GM23338 (cell line): ENCODE results near the gene KLRK1. TPM values are rescaled to one million over a fixed set of nuclear protein-coding genes. Genes with fewer than 3 reads are reported as not detected.

Source experiments
- ATAC-seq: fragments of 200-7000 bp; cut with Tn5 transposase; 3 replicates; pipeline ENCODE4 v1.9.1; 2020
- DNase-seq: peaks from one replicate; pipeline ENCODE4 v3.0.0-alpha.2; 2015; ENCODE audit warnings: low spot score
- H2AFZ ChIP-seq: fragments of 200-600 bp; sonication (generic); 2 replicates; pipeline ENCODE4 v1.8.0; 2016; ENCODE audit warnings: antibody characterized with exemption, mild to moderate bottlenecking, moderate library complexity
- H3F3A ChIP-seq: fragments of 200-600 bp; sonication (generic); replicated peaks from 2 replicates; pipeline ENCODE4 v1.8.0; 2017; ENCODE audit warnings: antibody characterized with exemption, mixed run types, low read depth
- H3K27ac ChIP-seq: fragments of 200-600 bp; sonication (generic); 2 replicates; pipeline ENCODE4 v1.6.1; 2016; ENCODE audit warnings: low read depth
- H3K27me3 ChIP-seq: fragments of 200-600 bp; sonication (generic); 2 replicates; pipeline ENCODE4 v1.8.0; 2016; ENCODE audit warnings: mild to moderate bottlenecking, mixed run types, moderate library complexity; ENCODE audit not compliant: insufficient read depth
- H3K36me3 ChIP-seq: fragments of 200-600 bp; sonication (generic); 2 replicates; pipeline ENCODE4 v1.8.0; 2016; ENCODE audit warnings: mild to moderate bottlenecking; ENCODE audit not compliant: insufficient read depth
- H3K4me1 ChIP-seq: fragments of 200-600 bp; sonication (generic); 2 replicates; pipeline ENCODE4 v1.8.0; 2016; ENCODE audit warnings: mild to moderate bottlenecking, moderate library complexity; ENCODE audit not compliant: insufficient read depth
- H3K4me2 ChIP-seq: fragments of 200-600 bp; sonication (generic); 2 replicates; pipeline ENCODE4 v1.7.1; 2017; ENCODE audit warnings: mixed run types
- H3K4me3 ChIP-seq: fragments of 200-600 bp; sonication (generic); 2 replicates; pipeline ENCODE4 v1.6.1; 2016; ENCODE audit warnings: mixed run types
- H3K79me2 ChIP-seq: fragments of 200-600 bp; sonication (generic); replicated peaks from 2 replicates; pipeline ENCODE4 v1.8.0; 2017; ENCODE audit warnings: mild to moderate bottlenecking; ENCODE audit not compliant: insufficient read depth
- H3K9me2 ChIP-seq: fragments of 200-600 bp; sonication (generic); 2 replicates; pipeline ENCODE4 v1.8.0; 2017; ENCODE audit not compliant: insufficient read depth
- H4K20me1 ChIP-seq: fragments of 200-600 bp; sonication (generic); replicated peaks from 2 replicates; pipeline ENCODE4 v1.8.0; 2017; ENCODE audit warnings: mild to moderate bottlenecking; ENCODE audit not compliant: insufficient read depth
- H3K27ac Mint-ChIP-seq: 2 replicates; pipeline ENCODE4 v1.8.0; 2020; ENCODE audit warnings: inconsistent platforms, mild to moderate bottlenecking, moderate library complexity, mixed read lengths
- H3K27me3 Mint-ChIP-seq: 3 replicates; pipeline ENCODE4 v1.8.0; 2022; ENCODE audit warnings: low read depth, mild to moderate bottlenecking, moderate library complexity, mixed read lengths, inconsistent platforms; ENCODE audit not compliant: insufficient read depth, poor library complexity
- H3K36me3 Mint-ChIP-seq: 3 replicates; pipeline ENCODE4 v1.8.0; 2021; ENCODE audit warnings: low read depth, mild to moderate bottlenecking, inconsistent platforms, moderate library complexity, mixed read lengths
- H3K4me1 Mint-ChIP-seq: 3 replicates; pipeline ENCODE4 v1.8.0; 2020; ENCODE audit warnings: mild to moderate bottlenecking, inconsistent platforms, mixed read lengths
- H3K4me3 Mint-ChIP-seq: 3 replicates; pipeline ENCODE4 v1.8.0; 2021; ENCODE audit warnings: moderate library complexity, mild to moderate bottlenecking, inconsistent platforms, mixed read lengths
- H3K9me3 Mint-ChIP-seq: 3 replicates; pipeline ENCODE4 v1.8.0; 2020; ENCODE audit warnings: moderate library complexity, mild to moderate bottlenecking, inconsistent platforms, mixed read lengths
- CREB1 ChIP-seq: fragments of 250-450 bp; sonication (Bioruptor Pico); IDR thresholded peaks from 2 replicates; pipeline ENCODE4 v1.5.0; 2020; ENCODE audit warnings: low read depth, mild to moderate bottlenecking, moderate library complexity
- EZH2 ChIP-seq: fragments of 200-600 bp; sonication (generic); IDR thresholded peaks from one replicate; pipeline ENCODE4 v1.8.0; 2017; ENCODE audit warnings: antibody characterized with exemption, mild to moderate bottlenecking, low read depth; ENCODE audit not compliant: unreplicated experiment
- EZH2phosphoT487 ChIP-seq: fragments of 200-600 bp; sonication (generic); IDR thresholded peaks from one replicate; pipeline ENCODE4 v1.8.1; 2018; ENCODE audit warnings: antibody characterized with exemption; ENCODE audit not compliant: unreplicated experiment
- JUNB ChIP-seq: IDR thresholded peaks from one replicate; pipeline ENCODE4 v1.6.1; 2016; ENCODE audit warnings: antibody characterized with exemption; ENCODE audit not compliant: unreplicated experiment
- NANOG ChIP-seq: IDR thresholded peaks from 2 replicates; pipeline ENCODE4 v1.6.1; 2016; ENCODE audit warnings: antibody characterized with exemption, borderline replicate concordance
- POLR2AphosphoS5 ChIP-seq: IDR thresholded peaks from 2 replicates; pipeline ENCODE4 v1.6.1; 2016; ENCODE audit warnings: antibody characterized with exemption, low read depth
- ZNF114 ChIP-seq: fragments of 250-450 bp; sonication (Bioruptor Pico); IDR thresholded peaks from 2 replicates; pipeline ENCODE4 v1.5.0; 2020; ENCODE audit warnings: mild to moderate bottlenecking, moderate library complexity
- ZNF331 ChIP-seq: fragments of 250-450 bp; sonication (Bioruptor Pico); IDR thresholded peaks from 2 replicates; pipeline ENCODE4 v1.5.0; 2020; ENCODE audit warnings: low read depth, mild to moderate bottlenecking, moderate library complexity
- polyA plus RNA-seq: library from polyadenylated mRNA; unstranded; fragments of >200 nt; fragmentation: Nextera tagmentation; extraction: Ambion mirVana; gene quantifications from 2 replicates; pipeline ENCODE4 v1.2.1, GENCODE V29; 2016
- total RNA-seq: library from RNA; depleted of rRNA; stranded (reverse); fragments of >200 nt; shearing (Covaris generic); gene quantifications from 2 replicates; pipeline ENCODE4 v1.2.3, GENCODE V29; 2014
- TF ChIP-seq, protein P1 (sequence below): fragments of 250-450 bp; sonication (Bioruptor Pico); IDR thresholded peaks from 2 replicates; pipeline ENCODE4 v1.5.0; 2020; ENCODE audit warnings: mild to moderate bottlenecking, moderate library complexity
- TF ChIP-seq, protein P2 (sequence below): IDR thresholded peaks from 2 replicates; pipeline ENCODE4 v1.6.1; 2016; ENCODE audit warnings: antibody characterized with exemption
- TF ChIP-seq, protein P3 (sequence below): IDR thresholded peaks from one replicate; pipeline ENCODE4 v1.6.1; 2018; ENCODE audit warnings: antibody characterized with exemption; ENCODE audit not compliant: unreplicated experiment

The KLRK1 gene
- total and polyA plus RNA-seq, 2 experiments from 2014 or later = not detected

DNA sequence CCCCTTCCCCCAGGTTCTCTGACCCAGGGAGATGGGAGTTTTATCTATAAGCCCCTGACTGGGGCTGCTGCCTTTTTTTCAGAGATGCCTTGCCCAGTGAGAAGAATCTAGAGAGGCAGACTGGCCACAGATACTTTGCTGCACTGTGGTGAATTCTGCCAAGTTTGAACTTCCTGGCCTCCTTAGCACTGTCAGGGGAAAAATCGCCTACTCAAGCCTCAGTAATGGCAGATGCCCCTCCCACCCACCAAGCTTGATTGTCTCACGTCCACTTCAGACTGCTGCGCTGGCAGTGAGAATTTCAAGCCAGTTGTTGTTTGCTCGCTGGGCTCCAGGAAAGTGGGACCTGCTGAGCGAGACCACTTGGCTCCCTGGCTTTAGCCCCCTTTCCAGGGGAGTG is 31.7 kb downstream of the KLRK1 start:
- H2AFZ ChIP-seq = 0 out of 2 replicates have a peak overlapping the region, but pooled peaks have one; percentile 9
- H3K36me3 ChIP-seq = no peaks in the 10 kb centered on the region

DNA sequence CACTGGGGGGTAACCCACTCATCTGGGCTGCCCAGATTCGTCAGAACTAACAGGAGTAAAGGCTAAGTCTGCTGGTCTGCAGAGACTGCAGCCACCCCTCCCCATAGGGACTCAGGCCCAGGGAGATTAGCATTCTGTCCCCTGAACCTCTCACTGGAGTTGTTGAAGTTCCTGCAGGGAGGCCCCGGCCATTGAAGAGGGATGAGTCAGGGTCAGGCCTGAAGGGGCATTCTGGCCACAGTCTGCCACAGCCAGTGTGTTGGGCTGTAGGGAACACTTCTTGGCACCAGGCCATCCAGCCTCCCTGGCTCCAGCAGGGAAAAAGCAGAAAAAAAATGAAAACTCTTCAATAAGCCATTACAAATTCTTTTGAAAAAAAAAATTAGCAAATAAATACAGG is 35.3 kb downstream of the KLRK1 start:
- Mint-ChIP-seq H3K27me3 (peaks cover 2% of the 10 kb centered on the region), H3K4me1 (peaks cover 10% of the 10 kb centered on the region), H3K36me3 (peaks cover 28% of the 10 kb centered on the region), H3K9me3 (peaks cover 32% of the 10 kb centered on the region), H3K27ac (no peak overlapping the region), H3K4me3 (no peak overlapping the region)
- ATAC-seq = peak; percentile 38
- Histone ChIP-seq H3K4me3 (no peak overlapping the region), H2AFZ (peak overlapping the region; percentile 80), H3F3A (no peaks in the 10 kb centered on the region), H3K27me3 (no peaks in the 10 kb centered on the region), H3K79me2 (no peaks in the 10 kb centered on the region), H3K9me2 (no peaks in the 10 kb centered on the region), H4K20me1 (no peaks in the 10 kb centered on the region), H3K4me2 (no peak overlapping the region), H3K27ac (no peak overlapping the region), H3K4me1 (peaks cover 2% of the 10 kb centered on the region; the same call in 1 of the 2 replicates), H3K36me3 (no peaks in the 10 kb centered on the region)
- DNase-seq = no peak
- TF ChIP-seq ZNF114 = no peak
- TF ChIP-seq, protein P1, sequence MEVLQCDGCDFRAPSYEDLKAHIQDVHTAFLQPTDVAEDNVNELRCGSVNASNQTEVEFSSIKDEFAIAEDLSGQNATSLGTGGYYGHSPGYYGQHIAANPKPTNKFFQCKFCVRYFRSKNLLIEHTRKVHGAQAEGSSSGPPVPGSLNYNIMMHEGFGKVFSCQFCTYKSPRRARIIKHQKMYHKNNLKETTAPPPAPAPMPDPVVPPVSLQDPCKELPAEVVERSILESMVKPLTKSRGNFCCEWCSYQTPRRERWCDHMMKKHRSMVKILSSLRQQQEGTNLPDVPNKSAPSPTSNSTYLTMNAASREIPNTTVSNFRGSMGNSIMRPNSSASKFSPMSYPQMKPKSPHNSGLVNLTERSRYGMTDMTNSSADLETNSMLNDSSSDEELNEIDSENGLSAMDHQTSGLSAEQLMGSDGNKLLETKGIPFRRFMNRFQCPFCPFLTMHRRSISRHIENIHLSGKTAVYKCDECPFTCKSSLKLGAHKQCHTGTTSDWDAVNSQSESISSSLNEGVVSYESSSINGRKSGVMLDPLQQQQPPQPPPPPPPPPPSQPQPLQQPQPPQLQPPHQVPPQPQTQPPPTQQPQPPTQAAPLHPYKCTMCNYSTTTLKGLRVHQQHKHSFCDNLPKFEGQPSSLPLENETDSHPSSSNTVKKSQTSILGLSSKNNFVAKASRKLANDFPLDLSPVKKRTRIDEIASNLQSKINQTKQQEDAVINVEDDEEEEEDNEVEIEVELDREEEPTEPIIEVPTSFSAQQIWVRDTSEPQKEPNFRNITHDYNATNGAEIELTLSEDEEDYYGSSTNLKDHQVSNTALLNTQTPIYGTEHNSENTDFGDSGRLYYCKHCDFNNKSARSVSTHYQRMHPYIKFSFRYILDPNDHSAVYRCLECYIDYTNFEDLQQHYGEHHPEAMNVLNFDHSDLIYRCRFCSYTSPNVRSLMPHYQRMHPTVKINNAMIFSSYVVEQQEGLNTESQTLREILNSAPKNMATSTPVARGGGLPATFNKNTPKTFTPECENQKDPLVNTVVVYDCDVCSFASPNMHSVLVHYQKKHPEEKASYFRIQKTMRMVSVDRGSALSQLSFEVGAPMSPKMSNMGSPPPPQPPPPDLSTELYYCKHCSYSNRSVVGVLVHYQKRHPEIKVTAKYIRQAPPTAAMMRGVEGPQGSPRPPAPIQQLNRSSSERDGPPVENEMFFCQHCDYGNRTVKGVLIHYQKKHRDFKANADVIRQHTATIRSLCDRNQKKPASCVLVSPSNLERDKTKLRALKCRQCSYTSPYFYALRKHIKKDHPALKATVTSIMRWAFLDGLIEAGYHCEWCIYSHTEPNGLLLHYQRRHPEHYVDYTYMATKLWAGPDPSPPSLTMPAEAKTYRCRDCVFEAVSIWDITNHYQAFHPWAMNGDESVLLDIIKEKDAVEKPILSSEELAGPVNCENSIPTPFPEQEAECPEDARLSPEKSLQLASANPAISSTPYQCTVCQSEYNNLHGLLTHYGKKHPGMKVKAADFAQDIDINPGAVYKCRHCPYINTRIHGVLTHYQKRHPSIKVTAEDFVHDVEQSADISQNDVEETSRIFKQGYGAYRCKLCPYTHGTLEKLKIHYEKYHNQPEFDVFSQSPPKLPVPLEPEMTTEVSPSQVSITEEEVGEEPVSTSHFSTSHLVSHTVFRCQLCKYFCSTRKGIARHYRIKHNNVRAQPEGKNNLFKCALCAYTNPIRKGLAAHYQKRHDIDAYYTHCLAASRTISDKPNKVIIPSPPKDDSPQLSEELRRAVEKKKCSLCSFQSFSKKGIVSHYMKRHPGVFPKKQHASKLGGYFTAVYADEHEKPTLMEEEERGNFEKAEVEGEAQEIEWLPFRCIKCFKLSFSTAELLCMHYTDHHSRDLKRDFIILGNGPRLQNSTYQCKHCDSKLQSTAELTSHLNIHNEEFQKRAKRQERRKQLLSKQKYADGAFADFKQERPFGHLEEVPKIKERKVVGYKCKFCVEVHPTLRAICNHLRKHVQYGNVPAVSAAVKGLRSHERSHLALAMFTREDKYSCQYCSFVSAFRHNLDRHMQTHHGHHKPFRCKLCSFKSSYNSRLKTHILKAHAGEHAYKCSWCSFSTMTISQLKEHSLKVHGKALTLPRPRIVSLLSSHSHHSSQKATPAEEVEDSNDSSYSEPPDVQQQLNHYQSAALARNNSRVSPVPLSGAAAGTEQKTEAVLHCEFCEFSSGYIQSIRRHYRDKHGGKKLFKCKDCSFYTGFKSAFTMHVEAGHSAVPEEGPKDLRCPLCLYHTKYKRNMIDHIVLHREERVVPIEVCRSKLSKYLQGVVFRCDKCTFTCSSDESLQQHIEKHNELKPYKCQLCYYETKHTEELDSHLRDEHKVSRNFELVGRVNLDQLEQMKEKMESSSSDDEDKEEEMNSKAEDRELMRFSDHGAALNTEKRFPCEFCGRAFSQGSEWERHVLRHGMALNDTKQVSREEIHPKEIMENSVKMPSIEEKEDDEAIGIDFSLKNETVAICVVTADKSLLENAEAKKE = no peak
- no peak for TF ChIP-seq POLR2AphosphoS5

More for the DNA sequence above, 31.7 kb downstream of the KLRK1 start:
- Histone ChIP-seq H4K20me1 (no peaks in the 10 kb centered on the region), H3K4me3 (no peak overlapping the region), H3K27ac (no peak overlapping the region), H3K4me1 (peaks cover 25% of the 10 kb centered on the region), H3K27me3 (no peaks in the 10 kb centered on the region), H3K79me2 (no peaks in the 10 kb centered on the region), H3F3A (no peaks in the 10 kb centered on the region), H3K9me2 (no peaks in the 10 kb centered on the region), H3K4me2 (no peak overlapping the region)
- Mint-ChIP-seq H3K4me1 (peaks cover 30% of the 10 kb centered on the region), H3K36me3 (peaks cover 29% of the 10 kb centered on the region; the same call in 2 of the 3 replicates), H3K27ac (no peak overlapping the region), H3K9me3 (peaks cover 21% of the 10 kb centered on the region), H3K4me3 (no peak overlapping the region), H3K27me3 (peaks cover 7% of the 10 kb centered on the region)
- no peak for TF ChIP-seq JUNB
- no peak for TF ChIP-seq NANOG
- TF ChIP-seq CREB1 (CRISPR knock-in tag) = no peak
- TF ChIP-seq EZH2 = no peak
- TF ChIP-seq, protein P2, sequence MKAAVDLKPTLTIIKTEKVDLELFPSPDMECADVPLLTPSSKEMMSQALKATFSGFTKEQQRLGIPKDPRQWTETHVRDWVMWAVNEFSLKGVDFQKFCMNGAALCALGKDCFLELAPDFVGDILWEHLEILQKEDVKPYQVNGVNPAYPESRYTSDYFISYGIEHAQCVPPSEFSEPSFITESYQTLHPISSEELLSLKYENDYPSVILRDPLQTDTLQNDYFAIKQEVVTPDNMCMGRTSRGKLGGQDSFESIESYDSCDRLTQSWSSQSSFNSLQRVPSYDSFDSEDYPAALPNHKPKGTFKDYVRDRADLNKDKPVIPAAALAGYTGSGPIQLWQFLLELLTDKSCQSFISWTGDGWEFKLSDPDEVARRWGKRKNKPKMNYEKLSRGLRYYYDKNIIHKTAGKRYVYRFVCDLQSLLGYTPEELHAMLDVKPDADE = no peak
- TF ChIP-seq EZH2phosphoT487 = no peak
- TF ChIP-seq, protein P3, sequence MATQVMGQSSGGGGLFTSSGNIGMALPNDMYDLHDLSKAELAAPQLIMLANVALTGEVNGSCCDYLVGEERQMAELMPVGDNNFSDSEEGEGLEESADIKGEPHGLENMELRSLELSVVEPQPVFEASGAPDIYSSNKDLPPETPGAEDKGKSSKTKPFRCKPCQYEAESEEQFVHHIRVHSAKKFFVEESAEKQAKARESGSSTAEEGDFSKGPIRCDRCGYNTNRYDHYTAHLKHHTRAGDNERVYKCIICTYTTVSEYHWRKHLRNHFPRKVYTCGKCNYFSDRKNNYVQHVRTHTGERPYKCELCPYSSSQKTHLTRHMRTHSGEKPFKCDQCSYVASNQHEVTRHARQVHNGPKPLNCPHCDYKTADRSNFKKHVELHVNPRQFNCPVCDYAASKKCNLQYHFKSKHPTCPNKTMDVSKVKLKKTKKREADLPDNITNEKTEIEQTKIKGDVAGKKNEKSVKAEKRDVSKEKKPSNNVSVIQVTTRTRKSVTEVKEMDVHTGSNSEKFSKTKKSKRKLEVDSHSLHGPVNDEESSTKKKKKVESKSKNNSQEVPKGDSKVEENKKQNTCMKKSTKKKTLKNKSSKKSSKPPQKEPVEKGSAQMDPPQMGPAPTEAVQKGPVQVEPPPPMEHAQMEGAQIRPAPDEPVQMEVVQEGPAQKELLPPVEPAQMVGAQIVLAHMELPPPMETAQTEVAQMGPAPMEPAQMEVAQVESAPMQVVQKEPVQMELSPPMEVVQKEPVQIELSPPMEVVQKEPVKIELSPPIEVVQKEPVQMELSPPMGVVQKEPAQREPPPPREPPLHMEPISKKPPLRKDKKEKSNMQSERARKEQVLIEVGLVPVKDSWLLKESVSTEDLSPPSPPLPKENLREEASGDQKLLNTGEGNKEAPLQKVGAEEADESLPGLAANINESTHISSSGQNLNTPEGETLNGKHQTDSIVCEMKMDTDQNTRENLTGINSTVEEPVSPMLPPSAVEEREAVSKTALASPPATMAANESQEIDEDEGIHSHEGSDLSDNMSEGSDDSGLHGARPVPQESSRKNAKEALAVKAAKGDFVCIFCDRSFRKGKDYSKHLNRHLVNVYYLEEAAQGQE = no peak
- no peak for TF ChIP-seq ZNF331 (CRISPR knock-in tag)
- no peak for ATAC-seq
- no peak for DNase-seq
